Measurements from ENCODE around the gene DIDO1.

Gene DIDO1

DNA sequence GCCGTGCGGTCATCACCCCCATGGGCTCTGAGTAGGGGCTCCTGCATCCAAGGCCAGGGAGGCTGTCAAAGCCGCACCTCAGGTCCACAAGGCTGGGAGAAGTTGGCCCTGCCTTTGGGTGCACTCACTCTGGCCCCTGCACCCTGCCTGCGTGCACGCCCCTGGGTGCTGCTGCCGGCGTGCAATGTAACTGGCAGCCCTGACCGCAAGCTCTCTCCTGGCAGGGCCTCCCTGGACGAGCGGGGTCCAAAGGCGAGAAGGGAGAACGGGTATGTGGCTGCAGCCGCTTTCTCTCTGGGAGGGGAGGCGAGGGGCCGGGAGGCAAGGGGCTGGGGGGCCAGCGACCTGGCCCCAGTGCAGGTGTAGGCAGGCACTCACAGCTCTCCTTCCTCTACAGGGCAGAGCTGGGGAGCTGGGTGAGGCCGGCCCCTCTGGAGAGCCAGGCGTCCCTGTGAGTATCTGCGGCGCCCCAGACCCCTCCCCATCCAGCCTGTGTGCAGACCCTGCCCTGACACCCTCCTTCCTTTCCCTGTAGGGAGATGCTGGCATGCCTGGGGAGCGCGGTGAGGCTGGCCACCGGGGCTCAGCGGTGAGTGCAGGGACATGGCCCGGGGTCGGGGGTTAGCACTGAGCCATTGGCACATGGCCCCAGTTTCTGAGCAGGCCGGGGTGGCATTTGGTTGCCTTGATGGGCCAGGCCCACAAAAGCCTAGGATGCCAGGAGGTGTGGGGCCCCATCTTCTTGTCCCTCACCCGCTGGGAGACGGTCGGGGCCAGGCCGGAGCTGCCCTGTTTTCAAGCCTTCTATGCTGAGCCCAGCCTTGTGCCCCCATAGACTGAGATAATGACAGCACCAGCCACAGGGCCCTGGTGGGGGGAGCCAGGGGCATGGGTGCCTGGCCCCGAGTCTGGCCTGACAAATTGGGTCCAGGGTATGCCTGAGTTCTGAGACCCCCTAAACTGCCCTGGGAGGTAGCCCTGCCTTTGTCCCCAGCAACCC lies 96.8 kb downstream of the DIDO1 start:
- no peak for DNase-seq

DNA sequence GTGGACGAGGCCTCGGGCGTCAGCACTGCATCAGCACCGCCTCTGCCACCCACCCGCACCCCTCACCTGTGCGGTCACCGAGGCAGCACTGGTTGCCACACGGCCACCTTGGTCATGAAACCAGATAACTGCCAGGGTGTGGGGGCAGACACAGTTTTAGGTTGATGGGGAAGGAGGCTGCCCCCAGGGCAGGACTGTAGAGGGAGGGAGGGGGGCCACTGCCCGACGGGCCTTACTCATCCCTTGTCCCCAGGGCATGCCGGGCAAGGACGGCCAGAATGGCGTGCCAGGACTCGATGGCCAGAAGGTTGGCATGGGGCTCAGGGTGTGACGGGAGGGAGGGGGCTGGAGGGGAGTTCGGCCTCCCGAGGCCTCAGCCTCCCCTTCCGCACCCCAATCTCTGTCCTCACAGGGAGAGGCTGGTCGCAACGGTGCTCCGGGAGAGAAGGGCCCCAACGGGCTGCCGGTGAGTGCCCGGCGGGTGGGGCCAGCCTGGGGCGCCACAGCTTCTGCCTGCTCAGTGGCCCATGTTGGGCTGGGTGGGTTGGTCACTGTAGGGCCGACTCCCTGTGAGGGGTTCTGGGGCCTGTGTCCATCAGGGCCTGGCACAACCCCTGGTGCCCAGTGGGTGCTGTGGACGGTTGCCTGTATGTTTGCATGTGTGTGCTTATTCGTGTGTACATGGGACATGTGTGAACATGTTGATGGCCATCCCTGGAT lies 97.6 kb downstream of the DIDO1 start:
- DNase-seq = no peak

DNA sequence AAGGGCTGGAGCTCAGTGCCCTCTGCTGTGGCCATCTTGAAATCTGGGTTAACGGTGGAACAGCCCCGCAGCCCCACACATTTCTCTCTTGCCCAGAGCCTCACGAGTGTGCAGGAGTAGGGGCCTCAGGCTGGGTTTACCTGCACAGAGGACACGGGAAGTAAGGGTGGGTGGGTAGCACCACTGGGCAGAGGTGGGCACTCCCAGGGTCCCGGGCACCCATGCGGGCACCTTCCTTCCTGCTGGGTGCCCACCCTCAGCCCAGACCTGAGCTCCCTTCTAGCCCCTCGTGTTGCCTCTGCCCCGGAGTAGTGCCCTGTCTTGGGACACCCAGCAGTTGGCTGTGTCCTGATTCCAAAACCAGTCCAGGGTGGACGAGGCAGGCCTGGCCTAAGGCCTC lies 98.3 kb downstream of the DIDO1 start:
- DNase-seq = no peak
